DOHH2 (cell line): Measurements from ENCODE around the gene MIA.
"Not testable (repeated sequence)": the region's sequence is repeated elsewhere in the genome, so short reads cannot be mapped to it uniquely, and the experiment has no call there.

Source experiments
- H3F3A ChIP-seq: fragments of 200-600 bp; sonication (generic), shearing (Covaris generic); 2 replicates; pipeline ENCODE4 v1.6.0; 2016; ENCODE audit warnings: antibody characterized with exemption, mild to moderate bottlenecking; ENCODE audit not compliant: control insufficient read depth, insufficient read depth
- H3K27ac ChIP-seq: fragments of 200-600 bp; sonication (generic); 2 replicates; pipeline ENCODE4 v1.5.1; 2014; ENCODE audit warnings: low read depth, mild to moderate bottlenecking, low read length, moderate library complexity
- H3K27me3 ChIP-seq: fragments of 200-600 bp; sonication (generic); 2 replicates; pipeline ENCODE4 v1.6.1; 2014; ENCODE audit warnings: mild to moderate bottlenecking, low read length, mixed read lengths; ENCODE audit not compliant: control insufficient read depth
- H3K36me3 ChIP-seq: fragments of 200-600 bp; sonication (generic); 2 replicates; pipeline ENCODE4 v1.6.1; 2014; ENCODE audit warnings: mild to moderate bottlenecking, low read length, moderate library complexity, mixed read lengths; ENCODE audit not compliant: control insufficient read depth
- H3K4me1 ChIP-seq: fragments of 200-600 bp; sonication (generic); 2 replicates; pipeline ENCODE4 v1.6.1; 2014; ENCODE audit warnings: mild to moderate bottlenecking, low read length, mixed read lengths; ENCODE audit not compliant: control insufficient read depth
- H3K4me2 ChIP-seq: fragments of 200-600 bp; sonication (generic); 2 replicates; pipeline ENCODE4 v1.6.0; 2014; ENCODE audit warnings: mild to moderate bottlenecking, low read length, moderate library complexity
- H3K4me3 ChIP-seq: fragments of 200-600 bp; sonication (generic); 2 replicates; pipeline ENCODE4 v1.5.1; 2014; ENCODE audit warnings: mild to moderate bottlenecking, low read length, mixed read lengths
- H3K79me2 ChIP-seq: fragments of 200-600 bp; sonication (generic); 2 replicates; pipeline ENCODE4 v1.6.1; 2014; ENCODE audit warnings: mild to moderate bottlenecking, low read length, mixed read lengths; ENCODE audit not compliant: control insufficient read depth
- H3K9me2 ChIP-seq: fragments of 200-600 bp; sonication (generic); replicated peaks from 2 replicates; pipeline ENCODE4 v1.6.1; 2014; ENCODE audit warnings: mild to moderate bottlenecking, low read length, mixed read lengths; ENCODE audit not compliant: control insufficient read depth
- H3K9me3 ChIP-seq: fragments of 200-600 bp; sonication (generic); 2 replicates; pipeline ENCODE4 v1.6.1; 2014; ENCODE audit warnings: antibody characterized with exemption, low read length, mixed read lengths; ENCODE audit not compliant: control insufficient read depth, insufficient read depth
- H4K20me1 ChIP-seq: fragments of 200-600 bp; sonication (generic); 2 replicates; pipeline ENCODE4 v1.6.0; 2014; ENCODE audit warnings: low read depth, mild to moderate bottlenecking, antibody characterized with exemption, low read length, moderate library complexity; ENCODE audit not compliant: control insufficient read depth, insufficient read depth
- CTCF ChIP-seq: fragments of 200-600 bp; sonication (generic); IDR thresholded peaks from one replicate; pipeline ENCODE4 v1.5.1; 2014; ENCODE audit warnings: antibody characterized with exemption, mild to moderate bottlenecking, low read depth, low read length; ENCODE audit not compliant: poor library complexity, severe bottlenecking
- EZH2phosphoT487 ChIP-seq: fragments of 200-600 bp; sonication (generic); IDR thresholded peaks from 2 replicates; pipeline ENCODE4 v1.6.1; 2017; ENCODE audit warnings: borderline replicate concordance, mild to moderate bottlenecking, antibody characterized with exemption, low read length, moderate library complexity, mixed read lengths

MIA gene

GRCh38 chr19:40819479-40820234 lies 44.3 kb downstream of the MIA start:
- H3K4me2 ChIP-seq, result peak overlapping the region; percentile 41; the same call in 1 of the 2 replicates
- not testable (repeated sequence) for H3K27ac ChIP-seq, H4K20me1 ChIP-seq

DNA sequence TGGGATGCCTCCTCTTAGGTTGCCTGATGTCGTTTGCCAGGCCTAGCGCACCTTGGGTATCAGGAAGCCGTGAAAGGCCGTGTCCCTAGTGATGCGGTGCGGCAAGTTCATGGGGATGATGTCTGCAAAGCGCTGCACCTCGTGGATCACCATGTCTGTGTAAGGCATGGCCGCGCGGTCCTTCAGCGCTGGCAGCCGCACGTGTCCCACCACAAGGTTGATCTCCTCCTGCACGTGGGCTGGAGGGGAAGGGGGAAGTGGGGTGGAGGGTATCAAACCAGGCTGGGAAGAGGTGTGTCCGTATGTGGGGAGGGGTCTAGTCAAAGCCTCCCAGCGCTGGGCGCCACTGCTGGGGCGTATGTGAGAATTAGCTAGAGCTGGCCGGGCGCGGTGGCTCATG lies 46.8 kb downstream of the MIA start:
- no peak for TF ChIP-seq CTCF
- no peak for TF ChIP-seq EZH2phosphoT487

More at GRCh38 chr19:40819479-40820234, 44.3 kb downstream of the MIA start:
- H3K27me3 ChIP-seq, H3F3A ChIP-seq, H3K79me2 ChIP-seq, H3K36me3 ChIP-seq, H3K4me3 ChIP-seq, H3K9me2 ChIP-seq, H3K9me3 ChIP-seq: not testable (repeated sequence)
- H3K4me1 ChIP-seq, result peaks cover 27% of the 10 kb centered on the region
- TF ChIP-seq CTCF, result peak; percentile 45

GRCh38 chr19:40822704-40823553 lies 47.6 kb downstream of the MIA start:
- H3K79me2 ChIP-seq, H3K9me3 ChIP-seq, H3K9me2 ChIP-seq, H3K4me3 ChIP-seq, H3F3A ChIP-seq, H3K27ac ChIP-seq, H3K27me3 ChIP-seq, H4K20me1 ChIP-seq, H3K4me2 ChIP-seq, H3K36me3 ChIP-seq: not testable (repeated sequence)
- peaks cover 23% of the 10 kb centered on the region for H3K4me1 ChIP-seq

More for the DNA sequence above, 46.8 kb downstream of the MIA start:
- Histone ChIP-seq H3K79me2 (no peaks in the 10 kb centered on the region), H3K27ac (no peak overlapping the region), H3K36me3 (no peaks in the 10 kb centered on the region), H3K9me3 (no peaks in the 10 kb centered on the region), H4K20me1 (no peaks in the 10 kb centered on the region), H3K4me2 (no peak overlapping the region), H3K4me3 (no peak overlapping the region), H3F3A (no peaks in the 10 kb centered on the region), H3K9me2 (no peaks in the 10 kb centered on the region), H3K27me3 (no peaks in the 10 kb centered on the region), H3K4me1 (peaks cover 23% of the 10 kb centered on the region)

DNA sequence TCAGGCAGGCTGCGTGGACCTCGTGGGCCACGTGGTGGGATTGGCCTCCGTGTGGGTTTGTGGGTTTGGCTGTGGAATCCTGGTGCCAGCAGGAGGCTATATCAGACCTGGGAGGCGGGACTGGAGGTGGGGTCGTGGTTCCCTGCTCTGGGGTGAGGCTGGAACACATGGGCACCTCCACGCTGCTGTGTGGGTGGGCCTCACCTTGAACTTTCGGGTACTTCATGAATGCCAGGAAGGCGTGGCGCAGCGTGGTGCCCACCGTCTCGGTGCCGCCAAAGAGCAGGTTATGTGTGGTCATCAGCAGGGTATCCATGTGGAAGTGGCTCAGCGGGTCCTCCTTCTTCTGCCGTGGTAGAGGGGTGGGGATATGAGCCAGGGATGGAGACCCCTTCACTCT lies 49.6 kb downstream of the MIA start:
- H3F3A ChIP-seq, H3K4me3 ChIP-seq, H3K9me2 ChIP-seq, H4K20me1 ChIP-seq, H3K4me1 ChIP-seq, H3K79me2 ChIP-seq, H3K9me3 ChIP-seq, H3K4me2 ChIP-seq, H3K27me3 ChIP-seq, H3K36me3 ChIP-seq, H3K27ac ChIP-seq: not testable (repeated sequence)

DNA sequence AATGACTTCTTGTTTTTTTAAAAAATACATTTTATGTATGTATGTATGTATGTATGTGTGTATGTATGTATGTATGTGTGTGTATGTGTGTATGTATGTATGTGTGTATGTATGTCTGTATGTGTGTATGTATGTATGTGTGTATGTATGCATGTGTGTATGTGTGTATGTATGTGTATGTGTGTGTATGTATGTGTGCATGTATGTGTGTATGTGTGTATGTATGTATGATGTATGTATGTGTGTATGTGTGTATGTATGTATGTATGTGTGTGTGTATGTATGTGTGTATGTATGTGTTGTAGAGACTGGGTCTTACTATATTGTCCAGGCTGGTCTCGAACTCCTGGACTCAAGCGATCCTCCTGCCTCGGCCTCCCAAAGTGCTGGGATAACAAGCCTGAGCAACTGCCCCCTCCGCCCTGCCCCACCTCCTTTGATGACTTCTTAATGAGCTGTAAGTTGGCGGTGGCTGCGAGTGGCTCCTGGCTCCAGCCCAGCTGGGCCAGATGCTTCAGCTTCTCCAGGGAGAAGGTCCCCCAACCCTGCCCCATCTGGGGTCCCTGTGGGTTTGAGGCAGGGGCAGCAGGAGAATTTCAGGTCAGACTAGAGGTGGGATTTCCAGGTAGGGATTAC lies 50.3 kb downstream of the MIA start:
- H3K4me3 ChIP-seq, H3K4me1 ChIP-seq, H3K27me3 ChIP-seq, H3K9me2 ChIP-seq, H3K9me3 ChIP-seq, H3K79me2 ChIP-seq, H4K20me1 ChIP-seq, H3K27ac ChIP-seq, H3K4me2 ChIP-seq, H3K36me3 ChIP-seq, H3F3A ChIP-seq: not testable (repeated sequence)

- not testable (repeated sequence) for H3K4me3 ChIP-seq, H3K27me3 ChIP-seq, H4K20me1 ChIP-seq, H3K79me2 ChIP-seq, H3K4me1 ChIP-seq, H3K36me3 ChIP-seq, H3K27ac ChIP-seq, H3K9me2 ChIP-seq, H3K4me2 ChIP-seq, H3F3A ChIP-seq, H3K9me3 ChIP-seq
Observed at GRCh38 chr19:40826312-40826698, 51.0 kb downstream of the MIA start.
